Right renal cortex interstitium (tissue), 3 donors: ENCODE data around the gene TOMM40. TPM values are rescaled to one million over a fixed set of nuclear protein-coding genes. Genes with fewer than 3 reads are reported as not detected.
"Not testable (repeated sequence)": the region's sequence is repeated elsewhere in the genome, so short reads cannot be mapped to it uniquely, and the experiment has no call there.

ENCODE experiments used
- DNase-seq, 3 donors: peaks; one replicate each; pipeline ENCODE4 v3.0.0-alpha.2; 2013; ENCODE audit warnings: low read depth in 3 of 3, low spot score in 2 of 3
- polyA plus RNA-seq, 3 donors: library from polyadenylated mRNA; unstranded; fragments of 120-200 nt; gene quantifications; one replicate each; pipeline ENCODE4 v1.2.1, GENCODE V29; 2013; ENCODE audit not compliant: insufficient read length in 3 of 3

Gene TOMM40
- polyA plus RNA-seq, result 10 to 100 TPM; 40.2 to 48.8 (median 46.0) TPM

DNA sequence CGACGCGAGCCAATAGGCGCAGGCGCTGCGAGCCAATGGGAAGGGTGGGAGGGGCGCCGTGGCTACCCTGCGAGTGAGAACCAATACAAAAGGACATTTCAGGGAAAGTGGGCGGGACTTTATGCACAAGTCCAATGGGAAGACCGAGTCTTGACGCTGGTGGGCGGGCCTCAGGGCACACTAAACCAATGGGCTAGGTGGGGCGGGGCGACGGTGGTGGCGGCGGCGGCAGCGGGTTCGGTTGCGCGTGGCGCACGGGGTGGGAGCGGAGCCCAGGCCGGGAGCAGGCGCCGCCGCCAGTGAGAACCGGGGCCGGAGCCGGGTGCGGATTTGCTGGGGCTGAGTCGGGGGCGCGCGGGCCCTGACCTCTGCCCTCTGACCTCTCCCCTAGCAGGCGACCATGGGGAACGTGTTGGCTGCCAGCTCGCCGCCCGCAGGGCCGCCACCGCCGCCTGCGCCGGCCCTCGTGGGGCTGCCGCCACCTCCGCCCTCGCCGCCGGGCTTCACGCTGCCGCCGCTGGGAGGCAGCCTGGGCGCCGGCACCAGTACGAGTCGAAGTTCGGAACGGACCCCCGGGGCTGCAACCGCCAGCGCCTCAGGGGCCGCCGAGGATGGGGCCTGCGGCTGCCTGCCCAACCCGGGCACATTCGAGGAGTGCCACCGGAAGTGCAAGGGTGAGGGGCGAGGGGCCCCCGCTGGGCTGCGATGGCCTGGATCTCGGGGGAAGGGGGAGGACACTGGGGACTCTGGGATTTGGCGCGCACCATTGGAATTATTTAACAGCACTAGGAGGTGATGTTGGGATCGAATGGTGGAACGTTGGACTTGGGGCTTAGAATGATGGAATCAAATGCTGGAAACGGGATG lies at the start of gene TOMM40:
TSS of gene TOMM40 (plus strand) at position 239 of the 867 bp plus-strand sequence. CDS start at position 401, 162 bp downstream.
- peak in 1 of 3 donors; percentile 99 for DNase-seq

DNA sequence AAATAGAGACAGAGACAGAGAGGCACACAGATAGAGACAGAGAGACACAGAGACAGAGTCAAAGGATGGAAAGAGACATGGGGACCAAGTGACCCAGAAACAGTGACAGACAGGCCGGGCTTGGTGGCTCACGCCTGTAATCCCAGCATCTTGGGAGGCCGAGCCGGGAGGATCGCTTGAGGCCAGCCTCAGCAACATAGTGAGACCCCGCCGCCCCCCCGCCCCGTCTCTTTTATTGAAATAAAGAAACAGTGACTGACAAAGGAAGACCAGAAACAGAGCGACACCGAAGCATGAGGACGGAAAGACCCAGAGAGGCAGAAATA lies 45.8 kb upstream of the TOMM40 start:
- no peak for DNase-seq

DNA sequence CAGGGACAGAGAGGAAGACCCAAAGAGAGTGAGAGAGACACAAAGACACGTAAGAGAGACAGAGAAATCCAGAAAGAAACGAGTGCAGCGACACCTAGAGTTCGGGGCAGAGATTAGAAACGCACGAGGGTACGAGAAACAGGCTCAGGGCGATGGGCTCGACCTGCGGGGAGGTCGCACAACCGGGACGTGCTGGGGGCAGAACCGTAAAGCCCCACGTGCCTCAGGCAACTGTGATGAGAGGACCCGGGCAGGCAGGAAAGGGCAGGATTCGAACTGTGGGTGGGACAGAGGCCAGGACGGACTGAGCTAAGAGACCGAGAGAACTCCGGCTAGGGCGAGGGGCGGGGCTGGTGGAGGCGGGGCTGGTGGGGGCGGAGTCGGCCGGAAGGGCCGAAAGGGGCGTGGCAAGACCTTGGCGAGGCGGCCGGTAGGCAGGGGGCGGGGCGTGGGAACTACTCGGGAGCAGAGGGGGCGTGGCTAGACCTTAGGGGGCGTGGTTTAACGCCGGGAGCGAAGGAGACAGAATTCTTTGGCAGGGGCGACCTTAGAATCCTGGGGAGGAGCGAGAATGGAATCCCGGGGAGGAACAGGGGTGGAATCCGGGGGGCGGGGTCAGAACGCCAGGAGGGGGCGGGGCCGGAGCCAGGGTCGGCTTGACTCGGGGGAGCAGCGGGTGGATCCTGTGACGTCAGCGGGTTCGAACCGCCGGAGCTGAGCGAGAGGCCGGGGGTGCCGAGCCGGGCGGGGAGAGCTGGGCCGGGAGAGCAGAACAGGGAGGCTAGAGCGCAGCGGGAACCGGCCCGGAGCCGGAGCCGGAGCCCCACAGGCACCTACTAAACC lies 45.2 kb upstream of the TOMM40 start, which contains the start of gene NECTIN2:
TSS of gene NECTIN2 (plus strand) at position 686 of the 843 bp plus-strand sequence. CDS start 229 bp downstream, outside the sequence.
- peak; percentile 94 to 97 (median 96) for DNase-seq

DNA sequence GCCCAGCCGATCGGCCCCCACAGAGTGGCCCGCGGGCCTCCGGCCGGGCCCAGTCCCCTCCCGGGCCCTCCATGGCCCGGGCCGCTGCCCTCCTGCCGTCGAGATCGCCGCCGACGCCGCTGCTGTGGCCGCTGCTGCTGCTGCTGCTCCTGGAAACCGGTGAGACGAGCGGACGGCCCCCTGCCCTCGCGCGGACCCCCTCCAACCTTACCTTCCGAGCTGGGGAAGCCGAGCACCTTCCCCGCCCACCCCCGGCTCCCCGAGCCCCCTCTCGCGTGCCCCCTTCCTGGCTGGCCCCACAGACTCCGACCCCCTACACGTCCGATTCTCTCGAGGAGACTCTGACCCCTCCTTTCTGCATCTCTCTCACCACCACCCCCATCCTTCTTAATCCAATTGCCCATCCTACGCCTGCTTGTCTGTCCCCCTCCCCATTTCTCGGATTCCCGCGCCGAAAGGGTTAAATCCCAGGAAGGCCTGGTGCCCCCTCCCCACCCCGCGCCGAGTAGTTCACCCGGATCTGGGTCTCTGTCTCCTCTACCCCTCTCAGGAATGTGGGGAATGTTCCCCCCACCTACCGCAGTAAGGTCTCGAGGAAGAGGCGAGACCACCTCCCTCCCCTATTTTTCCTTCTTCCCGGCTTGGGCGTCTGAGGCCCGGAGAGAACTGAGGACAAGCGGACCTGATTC lies 44.5 kb upstream of the TOMM40 start:
- peak in 2 of 3 donors; percentile 58 to 61 for DNase-seq

GRCh38 chr19:44847144-44848035 lies 43.7 kb upstream of the TOMM40 start:
- DNase-seq, result peak in 2 of 3 donors; percentile 57 to 61

DNA sequence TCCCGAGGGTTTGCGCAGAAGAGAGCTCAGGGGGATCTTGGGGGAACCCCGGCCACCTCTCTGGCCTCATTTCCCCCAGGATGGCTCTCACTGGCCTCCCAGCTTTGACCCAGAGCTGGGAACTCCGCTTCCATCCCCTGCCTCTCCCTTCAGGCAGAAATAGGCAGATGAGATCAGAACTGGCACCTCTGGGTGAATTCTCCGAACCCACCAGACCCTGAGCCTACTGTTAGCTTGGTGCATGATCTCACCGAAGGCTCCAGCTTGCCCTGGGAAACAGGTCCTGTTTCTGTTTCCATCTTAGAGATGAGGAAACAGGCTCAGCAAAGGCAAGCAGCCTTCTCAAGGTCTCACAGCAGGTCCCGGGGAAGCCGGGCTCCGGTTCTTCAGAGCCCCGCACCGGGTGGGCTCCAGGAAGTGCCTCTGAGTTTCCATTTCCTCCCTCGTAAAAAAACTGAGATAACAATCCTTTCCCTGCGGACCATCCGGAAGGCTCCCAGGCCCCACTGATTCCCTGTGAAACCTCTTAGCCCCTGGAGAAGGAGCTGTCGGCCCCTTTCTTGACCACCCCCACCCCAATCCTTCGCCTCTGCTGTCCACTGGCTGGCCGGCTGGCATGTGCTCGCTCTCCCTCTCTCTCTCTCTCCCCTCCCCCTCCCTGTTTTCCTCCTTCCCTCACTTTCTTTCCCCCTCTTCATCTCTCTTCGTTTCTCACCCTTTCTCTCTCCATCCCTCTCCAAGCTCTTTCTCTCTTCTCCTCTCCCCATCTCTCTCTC lies 42.8 kb upstream of the TOMM40 start:
- DNase-seq, result peak in 1 of 3 donors; percentile 40

DNA sequence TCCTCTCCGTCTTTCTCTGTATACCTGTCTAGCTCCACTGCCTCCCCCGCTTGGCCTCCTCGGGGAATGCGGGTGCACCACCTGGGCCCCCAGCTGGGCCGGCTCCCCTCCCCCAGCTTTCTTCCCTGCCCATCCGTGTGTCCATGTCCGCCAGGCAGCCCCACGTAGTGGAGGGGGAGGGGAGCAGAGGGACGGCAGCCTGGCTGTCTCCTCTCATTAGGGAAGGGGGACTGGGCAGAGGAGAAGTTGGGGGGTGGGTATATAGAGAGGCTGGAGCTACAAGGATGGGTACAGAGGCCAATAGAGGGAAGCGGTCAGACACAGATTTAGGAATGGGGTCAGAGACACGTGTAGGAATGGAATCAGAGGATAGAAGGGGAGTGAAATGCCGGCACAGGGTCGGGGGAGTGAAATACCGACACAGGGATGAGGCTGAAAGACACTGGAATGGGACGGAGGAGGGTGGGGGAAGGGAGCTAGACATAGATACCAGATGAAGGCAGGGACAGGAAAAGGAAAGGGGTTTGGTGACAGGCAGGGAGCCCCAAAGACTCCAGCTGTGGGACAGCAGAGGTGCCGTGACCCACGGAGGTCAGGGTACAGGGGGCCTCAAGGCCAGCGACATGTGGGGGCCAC lies 42.1 kb upstream of the TOMM40 start:
- DNase-seq, result peak in 1 of 3 donors; percentile 47

GRCh38 chr19:44850641-44851109 lies 40.4 kb upstream of the TOMM40 start:
- no peak for DNase-seq

- no peak for DNase-seq
Observed at GRCh38 chr19:44851427-44851826, 39.6 kb upstream of the TOMM40 start.

DNA sequence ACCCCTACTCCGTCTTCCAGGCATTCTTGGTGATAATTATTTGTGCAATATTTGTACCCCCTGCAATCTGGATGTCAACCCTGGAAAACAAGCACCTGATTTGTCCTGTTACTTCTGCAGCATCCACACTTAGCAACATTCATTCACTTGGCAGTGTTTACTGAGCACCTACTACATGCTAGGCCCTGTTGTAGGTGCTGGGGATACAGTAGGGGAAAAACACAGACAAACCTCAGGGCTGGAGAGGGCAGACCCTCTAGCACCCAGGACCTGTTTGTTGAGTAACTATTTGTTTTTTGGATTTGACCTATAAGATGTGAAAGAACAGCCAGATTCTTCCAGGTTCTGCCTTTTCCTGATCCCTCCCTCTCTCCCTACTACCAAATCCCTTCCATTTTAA lies 35.4 kb upstream of the TOMM40 start:
- DNase-seq, result no peak

DNA sequence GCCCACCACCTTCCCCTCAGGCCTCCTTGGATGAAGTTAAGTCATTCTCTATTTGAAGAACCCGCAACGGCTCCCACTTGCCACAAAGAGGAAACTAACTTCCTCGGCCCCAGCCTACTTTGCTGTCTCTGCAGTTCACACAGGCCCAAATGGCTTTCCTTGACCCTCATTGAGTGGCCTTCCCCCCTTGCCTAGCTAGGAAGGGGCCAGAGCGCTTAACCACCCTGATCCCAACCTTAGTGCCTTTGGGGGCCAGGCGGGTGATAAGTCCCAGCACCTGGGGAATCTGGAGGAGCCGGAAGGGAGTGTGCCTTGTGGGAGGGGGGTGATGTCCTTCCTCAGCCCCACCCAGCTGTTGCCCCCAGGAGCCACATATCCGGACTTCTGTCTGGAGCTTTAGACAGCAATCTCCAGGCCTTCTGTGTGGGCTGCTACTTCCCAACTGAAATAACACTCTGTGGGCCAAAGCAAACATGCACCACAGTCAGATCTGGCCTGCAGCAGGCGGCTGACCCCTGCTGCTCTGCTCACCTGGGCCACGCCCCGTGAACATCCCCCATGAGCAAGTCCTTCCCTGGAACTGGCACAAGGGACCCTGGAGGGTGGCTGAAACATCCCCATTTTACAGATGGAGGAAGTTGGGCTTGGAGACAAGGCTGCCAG lies 34.5 kb upstream of the TOMM40 start:
- no peak for DNase-seq

DNA sequence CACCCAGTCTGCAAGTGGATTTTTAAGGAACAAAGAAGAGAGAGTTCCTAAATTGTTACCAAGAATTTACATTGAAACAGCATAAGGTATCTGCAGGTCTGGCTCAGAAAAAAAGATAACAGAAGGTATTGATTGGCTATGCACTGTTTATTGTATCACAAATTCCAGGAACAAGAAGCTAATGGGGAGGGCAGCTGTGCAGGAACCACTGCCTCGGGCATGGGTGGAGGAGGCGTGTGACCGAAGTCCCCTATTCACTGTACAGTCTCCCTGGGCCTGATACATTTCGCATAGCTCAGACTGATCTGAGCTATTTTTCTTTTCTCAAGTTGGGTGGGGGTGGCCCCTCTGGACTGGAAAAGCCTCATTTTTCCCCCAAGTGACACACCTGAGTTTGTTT lies 33.2 kb upstream of the TOMM40 start:
- no peak for DNase-seq

GRCh38 chr19:44861576-44861975 lies 29.5 kb upstream of the TOMM40 start:
- DNase-seq, result not testable (repeated sequence)

GRCh38 chr19:44863990-44864389 lies 27.1 kb upstream of the TOMM40 start:
- no peak for DNase-seq

- no peak for DNase-seq
Observed at GRCh38 chr19:44865196-44865767, 25.8 kb upstream of the TOMM40 start.

GRCh38 chr19:44866664-44867063 lies 24.4 kb upstream of the TOMM40 start:
- no peak for DNase-seq

DNA sequence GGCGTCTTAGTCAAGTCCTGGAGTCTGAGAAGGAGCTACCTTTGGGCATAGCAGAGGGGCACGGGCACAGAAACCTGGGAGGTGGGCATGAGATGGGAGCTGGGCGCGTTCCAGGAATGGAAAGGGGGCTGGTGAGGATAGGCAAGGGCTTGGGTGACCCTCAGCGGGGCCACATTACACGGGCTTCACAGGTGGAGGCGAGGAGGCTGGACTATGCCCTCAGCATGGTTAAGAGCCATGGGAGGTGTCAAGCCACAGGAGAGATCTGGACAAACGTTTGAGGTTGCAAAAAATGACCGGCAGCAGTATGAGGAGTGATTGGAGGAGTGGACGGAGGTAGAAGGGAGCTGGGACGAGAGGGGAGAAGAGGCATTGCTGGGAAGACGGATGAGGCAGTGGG lies 23.5 kb upstream of the TOMM40 start:
- DNase-seq, result no peak
